A549 treated with Hydrocortisone at 1 μM for 4 hours (cell line): ENCODE results near the gene GRK6. TPM values are rescaled to one million over a fixed set of nuclear protein-coding genes. Genes with fewer than 3 reads are reported as not detected.

Source experiments
- total RNA-seq: library from RNA; stranded (reverse); fragments of 200-300 nt; extraction: Qiagen RNA extraction; gene quantifications from 5 replicates; pipeline ENCODE4 v1.2.3, GENCODE V29; 2022

The GRK6 gene
- total RNA-seq: 23.1 to 27.6 TPM (median 26.2 TPM) in 5 replicates

GRCh38 chr5:177426566-177427210, at the start of gene GRK6:
TSS of gene GRK6 (plus strand) at chr5:177426676. CDS start at chr5:177426846, 170 bp downstream.

GRCh38 chr5:177384134-177384533, 42.3 kb upstream of the GRK6 start, which contains the start of gene SLC34A1:
TSS of gene SLC34A1 (plus strand) at chr5:177384434. CDS start at chr5:177385742, 1,308 bp downstream.

GRCh38 chr5:177399997-177400868, 26.2 kb upstream of the GRK6 start, which contains the start of gene PFN3:
TSS of gene PFN3 (minus strand) at chr5:177400661. CDS start at chr5:177400576, 85 bp downstream.

GRCh38 chr5:177409043-177409801, 17.3 kb upstream of the GRK6 start, which contains the start of gene F12:
TSS of gene F12 (minus strand) at chr5:177409564. CDS start at chr5:177409527, 37 bp downstream.

GRCh38 chr5:177446200-177447065, 20.0 kb downstream of the GRK6 start, which contains the start of gene PRR7:
TSS of gene PRR7 (plus strand) at chr5:177446814. CDS start at chr5:177455068, 8,254 bp downstream.

GRCh38 chr5:177473443-177474001, 47.0 kb downstream of the GRK6 start, which contains the start of gene DBN1:
TSS of gene DBN1 (minus strand) at chr5:177473634. CDS start at chr5:177473521, 113 bp downstream.

Other genes with a start within 250 kb of the GRK6 start
- 20.6 to 25.3 TPM (median 24.0 TPM) in 5 replicates for gene RAB24, start 123.0 kb upstream of the GRK6 start, total RNA-seq
- gene PRELID1, start 122.9 kb upstream of the GRK6 start, total RNA-seq: 270 to 377 TPM (median 369 TPM) in 5 replicates
- gene MXD3, start 114.8 kb upstream of the GRK6 start, total RNA-seq: 11.9 to 20.1 TPM (median 18.7 TPM) in 5 replicates
- 185 to 298 TPM (median 190 TPM) in 5 replicates for gene LMAN2, start 75.0 kb upstream of the GRK6 start, total RNA-seq
- gene RGS14, start 68.8 kb upstream of the GRK6 start, total RNA-seq: 3.0 to 5.8 TPM (median 5.6 TPM) in 5 replicates
- gene SLC34A1, start 42.2 kb upstream of the GRK6 start, total RNA-seq: not detected in 5 replicates
- gene PFN3, start 26.0 kb upstream of the GRK6 start, total RNA-seq: not detected in 5 replicates
- gene F12, start 17.1 kb upstream of the GRK6 start, total RNA-seq: 14.2 to 24.1 TPM (median 22.1 TPM) in 5 replicates
- 11.3 to 32.8 TPM (median 30.9 TPM) in 5 replicates for gene PRR7, start 20.1 kb downstream of the GRK6 start, total RNA-seq
- 54.3 to 70.9 TPM (median 65.2 TPM) in 5 replicates for gene DBN1, start 47.0 kb downstream of the GRK6 start, total RNA-seq
- 68.0 to 88.6 TPM (median 79.2 TPM) in 5 replicates for gene PDLIM7, start 70.9 kb downstream of the GRK6 start, total RNA-seq
- gene DOK3, start 83.2 kb downstream of the GRK6 start, total RNA-seq: 2.7 to 6.1 TPM (median 3.8 TPM) in 5 replicates
- 95.4 to 135 TPM (median 109 TPM) in 5 replicates for gene DDX41, start 90.3 kb downstream of the GRK6 start, total RNA-seq
- 19.3 to 27.3 TPM (median 25.0 TPM) in 5 replicates for gene FAM193B, start 127.9 kb downstream of the GRK6 start, total RNA-seq
- gene TMED9, start 165.5 kb downstream of the GRK6 start, total RNA-seq: 275 to 289 TPM (median 280 TPM) in 5 replicates
- 21.3 to 27.7 TPM (median 26.5 TPM) in 5 replicates for gene B4GALT7, start 173.5 kb downstream of the GRK6 start, total RNA-seq